DOHH2 (cell line): ENCODE measurements around the gene TTF2.

ENCODE experiments used
- EZH2phosphoT487 ChIP-seq: fragments of 200-600 bp; sonication (generic); IDR thresholded peaks from 2 replicates; pipeline ENCODE4 v1.6.1; 2017; ENCODE audit warnings: borderline replicate concordance, mild to moderate bottlenecking, antibody characterized with exemption, low read length, moderate library complexity, mixed read lengths
- TF ChIP-seq, protein P1 (sequence below): fragments of 200-600 bp; sonication (generic); IDR thresholded peaks from one replicate; pipeline ENCODE4 v1.5.1; 2014; ENCODE audit warnings: antibody characterized with exemption, mild to moderate bottlenecking, low read depth, low read length; ENCODE audit not compliant: poor library complexity, severe bottlenecking

DNA sequence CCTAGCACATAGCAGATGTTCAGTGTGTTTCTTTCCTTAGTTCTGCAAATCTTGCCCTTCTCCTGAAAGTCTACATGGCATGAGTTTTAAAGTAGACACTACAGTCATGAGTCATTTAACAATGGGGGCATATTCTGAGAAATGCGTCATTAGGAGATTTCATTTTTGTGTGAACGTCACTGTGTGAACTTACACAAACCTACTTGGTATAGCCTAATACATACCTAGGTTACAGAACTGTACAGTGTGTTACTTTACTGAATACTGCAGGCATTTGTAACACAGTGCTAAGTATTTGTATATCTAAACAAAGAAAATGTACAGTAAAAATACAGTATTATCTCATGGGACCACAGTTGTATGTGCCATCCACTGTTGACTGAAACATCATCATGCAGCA lies 10.0 kb downstream of the TTF2 start:
- TF ChIP-seq, protein P1, sequence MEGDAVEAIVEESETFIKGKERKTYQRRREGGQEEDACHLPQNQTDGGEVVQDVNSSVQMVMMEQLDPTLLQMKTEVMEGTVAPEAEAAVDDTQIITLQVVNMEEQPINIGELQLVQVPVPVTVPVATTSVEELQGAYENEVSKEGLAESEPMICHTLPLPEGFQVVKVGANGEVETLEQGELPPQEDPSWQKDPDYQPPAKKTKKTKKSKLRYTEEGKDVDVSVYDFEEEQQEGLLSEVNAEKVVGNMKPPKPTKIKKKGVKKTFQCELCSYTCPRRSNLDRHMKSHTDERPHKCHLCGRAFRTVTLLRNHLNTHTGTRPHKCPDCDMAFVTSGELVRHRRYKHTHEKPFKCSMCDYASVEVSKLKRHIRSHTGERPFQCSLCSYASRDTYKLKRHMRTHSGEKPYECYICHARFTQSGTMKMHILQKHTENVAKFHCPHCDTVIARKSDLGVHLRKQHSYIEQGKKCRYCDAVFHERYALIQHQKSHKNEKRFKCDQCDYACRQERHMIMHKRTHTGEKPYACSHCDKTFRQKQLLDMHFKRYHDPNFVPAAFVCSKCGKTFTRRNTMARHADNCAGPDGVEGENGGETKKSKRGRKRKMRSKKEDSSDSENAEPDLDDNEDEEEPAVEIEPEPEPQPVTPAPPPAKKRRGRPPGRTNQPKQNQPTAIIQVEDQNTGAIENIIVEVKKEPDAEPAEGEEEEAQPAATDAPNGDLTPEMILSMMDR = no peak
- no peak for TF ChIP-seq EZH2phosphoT487
